ENCODE results near the gene PLGRKT. TPM values are rescaled to one million over a fixed set of nuclear protein-coding genes. Genes with fewer than 3 reads are reported as not detected.

PLGRKT gene
- total and polyA plus RNA-seq, 2 experiments from 2014 or later = 15.4 to 37.1 TPM

- no peak for DNase-seq (ENCODE audit: low read depth in 1 of 2, low spot score in 1 of 2)
Measured at GRCh38 chr9:5430912-5431311, 6.8 kb downstream of the PLGRKT start.

GRCh38 chr9:5429873-5430564 lies 7.7 kb downstream of the PLGRKT start:
- no peaks in the 10 kb centered on the region for H3K4me1 ChIP-seq (ENCODE audit: low read depth)
- no peak for TF ChIP-seq CTCF (IDR thresholded peaks at IDR 0.05; ENCODE audit: low read depth, low read length)
- H3K9me3 ChIP-seq (ENCODE audit: low read depth) = no peaks in the 10 kb centered on the region
- H3K27ac ChIP-seq = no peak overlapping the region
- no peaks in the 10 kb centered on the region for H3K36me3 ChIP-seq
- no peaks in the 10 kb centered on the region for H3K27me3 ChIP-seq
- DNase-seq (ENCODE audit: low read depth in 1 of 2, low spot score in 1 of 2) = no peak
- no peak overlapping the region for H3K4me3 ChIP-seq

More at GRCh38 chr9:5430912-5431311, 6.8 kb downstream of the PLGRKT start:
- Histone ChIP-seq H3K27ac (no peak overlapping the region), H3K36me3 (no peaks in the 10 kb centered on the region), H3K9me3 (ENCODE audit: low read depth) (no peaks in the 10 kb centered on the region), H3K27me3 (no peaks in the 10 kb centered on the region), H3K4me3 (no peak overlapping the region), H3K4me1 (ENCODE audit: low read depth) (no peaks in the 10 kb centered on the region)
- TF ChIP-seq CTCF (IDR thresholded peaks at IDR 0.05; ENCODE audit: low read depth, low read length) = peak; percentile 4

GRCh38 chr9:5428794-5429528 lies 8.8 kb downstream of the PLGRKT start:
- DNase-seq (ENCODE audit: low read depth in 1 of 2, low spot score in 1 of 2) = no peak
- no peak for TF ChIP-seq CTCF (IDR thresholded peaks at IDR 0.05; ENCODE audit: low read depth, low read length)
- H3K4me3 ChIP-seq = no peak overlapping the region
- H3K4me1 ChIP-seq (ENCODE audit: low read depth) = no peaks in the 10 kb centered on the region
- no peaks in the 10 kb centered on the region for H3K36me3 ChIP-seq
- no peaks in the 10 kb centered on the region for H3K27me3 ChIP-seq
- no peaks in the 10 kb centered on the region for H3K9me3 ChIP-seq (ENCODE audit: low read depth)
- H3K27ac ChIP-seq = no peak overlapping the region

GRCh38 chr9:5428172-5428571 lies 9.6 kb downstream of the PLGRKT start:
- H3K36me3 ChIP-seq = no peaks in the 10 kb centered on the region
- H3K27ac ChIP-seq = no peak overlapping the region
- TF ChIP-seq CTCF (IDR thresholded peaks at IDR 0.05; ENCODE audit: low read depth, low read length) = no peak
- DNase-seq (ENCODE audit: low read depth in 1 of 2, low spot score in 1 of 2) = no peak
- H3K27me3 ChIP-seq = no peaks in the 10 kb centered on the region
- no peaks in the 10 kb centered on the region for H3K4me1 ChIP-seq (ENCODE audit: low read depth)
- H3K4me3 ChIP-seq = no peak overlapping the region
- H3K9me3 ChIP-seq (ENCODE audit: low read depth) = no peaks in the 10 kb centered on the region

- TF ChIP-seq CTCF (IDR thresholded peaks at IDR 0.05; ENCODE audit: low read depth, low read length) = no peak
- Histone ChIP-seq H3K27me3 (no peaks in the 10 kb centered on the region), H3K9me3 (ENCODE audit: low read depth) (no peaks in the 10 kb centered on the region), H3K27ac (no peak overlapping the region), H3K36me3 (no peaks in the 10 kb centered on the region), H3K4me3 (no peak overlapping the region), H3K4me1 (ENCODE audit: low read depth) (no peaks in the 10 kb centered on the region)
- DNase-seq (ENCODE audit: low read depth in 1 of 2, low spot score in 1 of 2) = no peak
Measured at GRCh38 chr9:5427005-5427404, 10.7 kb downstream of the PLGRKT start.
